ENCODE data around the gene ETV7. TPM values are rescaled to one million over a fixed set of nuclear protein-coding genes. Genes with fewer than 3 reads are reported as not detected.
"Not testable (repeated sequence)": the region's sequence is repeated elsewhere in the genome, so short reads cannot be mapped to it uniquely, and the experiment has no call there.

Gene ETV7
- total RNA-seq, 4 donors from 2014 or later, result 14.3 to 30.0 (median 15.0) TPM

DNA sequence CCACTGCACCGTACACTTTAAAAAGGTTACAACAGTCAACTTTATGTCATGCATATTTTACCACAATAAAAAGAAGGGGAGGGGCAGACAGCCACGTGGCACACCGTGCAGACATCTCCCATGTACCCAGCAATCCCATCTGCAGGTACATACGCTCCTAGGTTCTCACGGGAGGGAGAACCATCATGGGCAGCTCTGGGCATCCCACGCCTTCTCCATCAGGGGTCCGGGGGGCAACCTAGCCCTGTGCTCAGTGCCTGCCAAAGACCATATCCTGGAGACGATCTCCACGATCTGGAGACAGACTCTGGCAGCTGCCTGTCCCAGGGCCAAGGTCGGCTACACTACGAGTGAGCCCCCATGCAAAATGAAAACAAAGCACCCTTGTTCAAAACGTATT, 48.3 kb downstream of the ETV7 start:
- no peak overlapping the region for H3K4me3 ChIP-seq (ENCODE audit: low read depth, poor library complexity, severe bottlenecking)
- TF ChIP-seq CTCF (IDR thresholded peaks at IDR 0.05) (no peak), POLR2A (IDR thresholded peaks at IDR 0.05) (no peak)
- WGBS, 2 donors, result 83 to 84% methylated on average over 12 of the region's 12 CpGs
- no peak for DNase-seq (ENCODE audit: low spot score in 2 of 2)
- intact Hi-C loops (cut with DNase I; ENCODE audit: low total_unique reads), result no loop called here

DNA sequence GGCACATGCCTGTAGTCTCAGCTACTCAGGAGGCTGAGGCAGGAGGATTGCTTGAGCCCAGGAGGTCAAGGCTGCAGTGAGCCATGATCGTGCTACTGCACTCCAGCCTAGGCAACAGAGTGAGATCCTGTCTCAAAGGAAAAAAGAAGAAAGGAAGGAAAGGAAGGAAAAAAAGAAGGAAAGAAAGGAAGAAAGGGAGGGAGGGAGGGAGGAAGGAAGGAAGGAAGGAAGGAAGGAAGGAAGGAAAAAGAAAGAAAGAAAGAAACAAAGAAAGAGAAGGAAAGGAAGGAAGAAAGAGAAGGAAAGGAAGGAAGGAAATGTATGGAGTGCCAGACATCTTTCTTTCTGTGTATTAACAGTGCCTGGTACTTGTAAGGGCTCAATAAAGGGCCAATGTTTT, 49.2 kb downstream of the ETV7 start:
- intact Hi-C loops (cut with DNase I; ENCODE audit: low total_unique reads); DNase-seq (ENCODE audit: low spot score in 2 of 2); H3K4me3 ChIP-seq (ENCODE audit: low read depth, poor library complexity, severe bottlenecking): not testable (repeated sequence)
- WGBS, 2 donors, result 3 to 95% methylated on average over 1 of the region's 1 CpG

DNA sequence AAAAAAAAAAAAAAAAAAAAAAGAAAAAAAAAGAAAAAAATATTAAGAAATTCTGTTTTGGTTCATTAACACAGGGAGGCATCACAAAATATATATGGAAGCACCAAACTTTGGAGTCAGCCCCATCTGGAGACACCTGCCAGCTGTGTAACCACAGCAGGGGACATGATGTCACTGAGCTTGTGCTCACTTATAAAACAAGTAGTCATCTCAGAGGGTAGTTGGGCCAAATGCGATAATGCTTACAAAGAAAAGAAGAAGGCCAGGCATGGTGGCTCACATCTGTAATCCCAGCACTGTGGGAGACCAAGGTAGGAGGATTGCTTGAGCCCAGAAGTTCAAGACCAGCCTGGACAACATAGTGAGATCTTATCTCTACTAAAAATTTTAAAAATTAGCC, 49.7 kb downstream of the ETV7 start:
- no peak for DNase-seq (ENCODE audit: low spot score in 2 of 2)
- WGBS, 2 donors, result 91 to 93% methylated on average over 1 of the region's 1 CpG
- no peak for TF ChIP-seq CTCF (IDR thresholded peaks at IDR 0.05)
- TF ChIP-seq POLR2A (IDR thresholded peaks at IDR 0.05), result no peak
- H3K4me3 ChIP-seq (ENCODE audit: low read depth, poor library complexity, severe bottlenecking), result no peak overlapping the region
- intact Hi-C loops (cut with DNase I; ENCODE audit: low total_unique reads), result no loop called here

DNA sequence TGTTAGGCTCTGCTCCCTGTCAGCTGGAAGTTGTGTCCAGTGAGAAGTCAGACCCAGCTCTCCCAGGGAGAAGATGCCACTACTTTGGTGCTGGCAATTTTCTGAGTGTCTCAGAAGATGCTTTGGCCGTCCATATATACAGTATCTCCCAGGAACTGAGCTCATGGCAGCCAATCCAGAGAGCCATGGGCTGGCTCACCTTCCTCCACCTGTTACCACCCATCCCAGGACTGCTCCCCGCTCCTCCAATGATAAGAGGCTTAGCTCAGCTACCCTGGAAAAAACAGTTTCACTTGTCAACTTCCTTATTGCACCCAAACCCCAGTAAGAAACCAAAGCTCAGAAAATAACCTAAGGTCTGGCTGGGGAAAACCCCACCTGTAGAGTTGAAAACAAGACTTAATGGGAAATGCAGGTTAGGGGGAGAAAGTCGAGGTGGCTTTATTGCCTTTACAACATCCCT, 50.7 kb downstream of the ETV7 start, which contains the start of gene BNIP5:
TSS of gene BNIP5 (minus strand) at position 110 of the 463 bp plus-strand sequence. CDS start 6,198 bp downstream, outside the sequence.
- H3K4me3 ChIP-seq (ENCODE audit: low read depth, poor library complexity, severe bottlenecking), result no peak within 1 kb of the TSS
- DNase-seq (ENCODE audit: low spot score in 2 of 2), result no peak
- TF ChIP-seq CTCF (IDR thresholded peaks at IDR 0.05) (no peak), POLR2A (IDR thresholded peaks at IDR 0.05) (no peak)
- WGBS, 2 donors, result 74 to 83% methylated on average over 3 of the region's 3 CpGs
- intact Hi-C loops (cut with DNase I; ENCODE audit: low total_unique reads), result no loop called here

- no peak for DNase-seq (ENCODE audit: low spot score in 2 of 2)
- H3K4me3 ChIP-seq (ENCODE audit: low read depth, poor library complexity, severe bottlenecking), result no peak overlapping the region
- TF ChIP-seq CTCF (IDR thresholded peaks at IDR 0.05) (no peak), POLR2A (IDR thresholded peaks at IDR 0.05) (no peak)
- intact Hi-C loops (cut with DNase I; ENCODE audit: low total_unique reads), result no loop called here
- WGBS, 2 donors, result 90 to 95% methylated on average over 5 of the region's 5 CpGs
Measured at GRCh38 chr6:36336208-36336710, 51.2 kb downstream of the ETV7 start.

GRCh38 chr6:36335465-36336207, 51.8 kb downstream of the ETV7 start:
- WGBS, 2 donors, result 89 to 94% methylated on average over 14 of the region's 14 CpGs
- intact Hi-C loops (cut with DNase I; ENCODE audit: low total_unique reads), result no loop called here
- TF ChIP-seq POLR2A (IDR thresholded peaks at IDR 0.05), result no peak
- TF ChIP-seq CTCF (IDR thresholded peaks at IDR 0.05), result no peak
- DNase-seq (ENCODE audit: low spot score in 2 of 2), result no peak
- no peak overlapping the region for H3K4me3 ChIP-seq (ENCODE audit: low read depth, poor library complexity, severe bottlenecking)

All from lower leg skin (tissue), 4 donors.